ENCODE data around the gene SAA4.
"Not testable (repeated sequence)": the region's sequence is repeated elsewhere in the genome, so short reads cannot be mapped to it uniquely, and the experiment has no call there.

Gene SAA4

DNA sequence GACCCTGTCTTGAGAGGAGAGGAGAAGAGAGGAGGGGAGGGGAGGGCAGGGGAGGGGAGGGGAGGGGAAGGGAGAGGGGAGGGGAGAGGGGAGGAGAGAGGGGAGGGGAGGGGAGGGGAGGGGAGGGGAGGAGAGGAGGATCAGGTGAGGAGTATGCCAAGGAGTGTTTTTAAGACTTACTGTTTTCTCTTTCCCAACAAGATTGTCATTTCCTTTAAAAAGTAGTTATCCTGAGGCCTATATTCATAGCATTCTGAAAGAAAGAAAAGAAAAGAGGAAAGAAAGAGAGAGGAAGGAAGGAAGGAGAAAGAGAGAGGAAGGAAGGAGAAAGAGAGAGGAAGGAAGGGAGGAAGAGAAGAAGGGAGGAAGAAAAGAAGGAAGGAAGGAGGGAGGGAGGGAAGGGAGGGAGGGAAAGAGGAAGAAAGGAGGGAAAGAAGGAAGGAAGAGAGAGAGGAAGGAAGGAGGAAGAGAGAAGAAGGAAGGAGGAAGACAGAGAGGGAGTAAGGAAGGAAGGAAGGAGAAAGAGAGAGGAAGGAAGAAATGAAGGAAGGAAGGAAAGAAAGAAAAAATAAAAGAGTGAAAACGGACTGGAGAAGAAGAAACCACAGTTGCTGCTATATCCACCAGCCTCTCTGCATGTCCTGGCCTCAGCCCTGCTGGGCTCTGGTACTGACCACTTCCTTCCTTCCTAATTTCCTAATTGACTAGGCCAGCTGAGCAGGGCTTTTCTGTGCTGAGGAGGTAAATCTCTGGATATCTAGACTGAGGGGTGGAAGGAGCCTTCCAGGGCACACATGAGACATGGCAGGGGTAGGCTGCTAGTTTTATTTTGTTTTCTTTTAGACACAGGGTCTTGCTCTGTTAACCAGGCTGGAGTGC is 28.3 kb upstream of the SAA4 start:
- Histone ChIP-seq H3K9ac (ENCODE audit: low read depth, low read length) (no peak overlapping the region), H3K4me2 (ENCODE audit: low read length) (no peak overlapping the region), H3K9me3 (replicated peaks; ENCODE audit: low read length) (no peaks in the 10 kb centered on the region), H3K36me3 (ENCODE audit: insufficient read depth, low read length) (no peaks in the 10 kb centered on the region), H3K4me3 (ENCODE audit: low read length) (no peak overlapping the region), H3K4me1 (ENCODE audit: control insufficient read depth, insufficient read depth, low read length) (no peaks in the 10 kb centered on the region), H3K27me3 (ENCODE audit: control insufficient read depth, insufficient read depth, low read length) (peaks cover 25% of the 10 kb centered on the region)

DNA sequence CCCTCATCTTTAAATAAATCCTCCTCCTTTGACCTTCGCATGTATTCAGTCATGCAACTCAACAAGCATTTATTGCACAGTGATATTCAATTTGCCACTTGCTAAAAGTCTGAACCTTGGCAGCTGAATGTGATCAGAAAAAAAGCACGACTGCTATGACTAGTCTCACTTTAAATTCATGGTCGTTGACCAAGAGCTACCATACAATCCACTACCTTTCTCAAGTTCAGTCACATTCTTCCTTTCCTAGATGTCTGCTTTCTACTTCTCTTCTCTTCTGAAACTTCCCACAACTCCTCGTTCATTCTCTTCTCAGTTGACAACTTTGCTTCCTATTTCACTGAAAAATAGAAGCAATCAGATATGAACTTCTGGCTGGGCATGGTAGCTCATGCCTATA is 27.4 kb upstream of the SAA4 start:
- Histone ChIP-seq H3K4me3 (ENCODE audit: low read length) (no peak overlapping the region), H3K9me3 (replicated peaks; ENCODE audit: low read length) (no peaks in the 10 kb centered on the region), H3K27me3 (ENCODE audit: control insufficient read depth, insufficient read depth, low read length) (peaks cover 31% of the 10 kb centered on the region)

DNA sequence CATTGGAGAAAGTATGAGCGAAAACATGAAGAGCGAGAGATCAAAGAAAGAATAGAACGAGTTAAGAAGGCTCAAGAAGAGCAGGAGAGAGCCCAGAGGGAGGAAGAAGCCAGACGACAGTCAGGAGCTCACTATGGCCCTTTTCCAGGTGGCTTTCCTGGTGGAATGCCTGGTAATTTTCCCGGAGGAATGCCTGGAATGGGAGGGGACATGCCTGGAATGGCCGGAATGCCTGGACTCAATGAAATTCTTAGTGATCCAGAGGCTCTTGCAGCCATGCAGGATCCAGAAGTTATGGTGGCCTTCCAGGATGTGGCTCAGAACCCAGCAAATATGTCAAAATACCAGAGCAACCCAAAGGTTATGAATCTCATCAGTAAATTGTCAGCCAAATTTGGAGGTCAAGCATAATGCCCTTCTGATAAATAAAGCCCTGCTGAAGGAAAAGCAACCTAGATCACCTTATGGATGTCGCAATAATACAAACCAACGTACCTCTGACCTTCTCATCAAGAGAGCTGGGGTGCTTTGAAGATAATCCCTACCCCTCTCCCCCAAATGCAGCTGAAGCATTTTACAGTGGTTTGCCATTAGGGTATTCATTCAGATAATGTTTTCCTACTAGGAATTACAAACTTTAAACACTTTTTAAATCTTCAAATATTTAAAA is 26.2 kb upstream of the SAA4 start:
- H3K9me3 ChIP-seq (replicated peaks; ENCODE audit: low read length); H3K4me3 ChIP-seq (ENCODE audit: low read length); H3K36me3 ChIP-seq (ENCODE audit: insufficient read depth, low read length); H3K4me2 ChIP-seq (ENCODE audit: low read length); H3K4me1 ChIP-seq (ENCODE audit: control insufficient read depth, insufficient read depth, low read length); H3K9ac ChIP-seq (ENCODE audit: low read depth, low read length): not testable (repeated sequence)
- H3K27me3 ChIP-seq (ENCODE audit: control insufficient read depth, insufficient read depth, low read length), result peaks cover 36% of the 10 kb centered on the region

More for the DNA sequence above, 27.4 kb upstream of the SAA4 start:
- Histone ChIP-seq H3K36me3 (ENCODE audit: insufficient read depth, low read length) (no peaks in the 10 kb centered on the region), H3K4me1 (ENCODE audit: control insufficient read depth, insufficient read depth, low read length) (no peaks in the 10 kb centered on the region), H3K9ac (ENCODE audit: low read depth, low read length) (no peak overlapping the region), H3K4me2 (ENCODE audit: low read length) (no peak overlapping the region)

DNA sequence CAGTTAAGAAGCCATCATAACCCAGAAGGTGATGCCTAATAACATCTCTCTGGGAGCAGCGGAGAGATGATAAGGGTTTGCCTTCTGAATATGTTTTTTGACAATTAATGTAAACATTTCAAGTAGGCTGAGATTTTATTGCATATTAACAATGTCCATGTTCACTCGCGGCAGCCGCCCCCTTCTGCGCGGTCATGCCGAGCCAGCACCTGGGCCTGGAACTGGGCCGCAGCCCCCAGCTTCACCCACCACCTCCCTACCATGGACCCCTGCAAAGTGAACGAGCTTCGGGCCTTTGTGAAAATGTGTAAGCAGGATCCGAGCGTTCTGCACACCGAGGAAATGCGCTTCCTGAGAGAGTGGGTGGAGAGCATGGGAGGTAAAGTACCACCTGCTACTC is 25.1 kb upstream of the SAA4 start:
- peaks cover 38% of the 10 kb centered on the region for H3K27me3 ChIP-seq (ENCODE audit: control insufficient read depth, insufficient read depth, low read length)
- H3K4me3 ChIP-seq (ENCODE audit: low read length), result no peak overlapping the region
- H3K9me3 ChIP-seq (replicated peaks; ENCODE audit: low read length), result no peaks in the 10 kb centered on the region

DNA sequence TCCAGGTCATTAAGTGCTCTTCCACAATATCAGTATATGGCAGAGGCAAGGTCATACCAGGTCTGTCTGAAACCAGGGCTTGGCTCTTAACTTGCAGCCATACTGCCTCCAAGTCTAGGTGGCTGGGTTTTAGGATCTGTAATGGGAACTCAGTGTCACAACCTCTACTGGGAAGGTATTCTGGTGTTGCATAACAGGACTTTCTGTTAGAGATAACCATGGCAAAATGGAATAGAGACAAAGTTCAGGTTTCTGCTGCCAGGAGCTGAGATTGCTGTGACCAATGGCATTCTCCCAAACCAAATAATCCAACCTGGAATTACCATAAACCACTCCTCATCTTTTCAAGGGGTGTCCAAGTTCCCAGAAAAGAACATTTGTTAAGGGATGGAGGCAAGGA is 22.7 kb upstream of the SAA4 start:
- Histone ChIP-seq H3K9me3 (replicated peaks; ENCODE audit: low read length) (no peaks in the 10 kb centered on the region), H3K4me3 (ENCODE audit: low read length) (no peak overlapping the region), H3K4me2 (ENCODE audit: low read length) (no peak overlapping the region), H3K4me1 (ENCODE audit: control insufficient read depth, insufficient read depth, low read length) (no peaks in the 10 kb centered on the region), H3K27me3 (ENCODE audit: control insufficient read depth, insufficient read depth, low read length) (peaks cover 46% of the 10 kb centered on the region), H3K9ac (ENCODE audit: low read depth, low read length) (no peak overlapping the region), H3K36me3 (ENCODE audit: insufficient read depth, low read length) (no peaks in the 10 kb centered on the region)

More for the DNA sequence above, 25.1 kb upstream of the SAA4 start:
- Histone ChIP-seq H3K36me3 (ENCODE audit: insufficient read depth, low read length) (no peaks in the 10 kb centered on the region), H3K9ac (ENCODE audit: low read depth, low read length) (no peak overlapping the region), H3K4me1 (ENCODE audit: control insufficient read depth, insufficient read depth, low read length) (no peaks in the 10 kb centered on the region), H3K4me2 (ENCODE audit: low read length) (no peak overlapping the region)

DNA sequence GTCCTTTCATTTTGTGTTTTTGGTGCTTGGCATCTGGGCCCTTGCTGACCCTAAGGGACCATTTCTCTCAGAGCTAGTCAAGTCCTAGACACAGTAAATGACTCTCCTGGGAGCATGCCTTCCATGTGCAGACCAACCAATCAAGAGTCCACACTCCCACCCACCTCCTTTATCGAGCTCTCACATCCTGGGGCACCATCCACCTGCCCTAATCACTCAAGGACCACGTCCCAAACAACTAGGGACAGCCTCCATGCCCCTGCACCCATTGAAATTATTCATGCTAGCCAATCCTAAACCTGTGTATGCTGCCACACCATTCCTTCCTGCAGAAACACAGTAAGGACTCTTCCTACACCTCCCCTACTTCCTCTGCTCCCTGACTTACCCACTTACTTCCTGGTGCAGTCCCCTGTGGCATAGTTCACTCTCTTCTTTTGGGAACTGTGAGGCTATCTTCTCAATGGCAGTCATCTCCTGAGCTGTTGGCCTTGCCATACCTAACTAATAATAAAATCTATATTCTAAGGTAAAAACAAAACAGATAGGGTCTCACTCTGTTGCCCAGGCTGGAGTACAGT is 18.3 kb upstream of the SAA4 start:
- Histone ChIP-seq H3K27me3 (ENCODE audit: control insufficient read depth, insufficient read depth, low read length) (peaks cover 37% of the 10 kb centered on the region), H3K9me3 (replicated peaks; ENCODE audit: low read length) (no peaks in the 10 kb centered on the region), H3K4me3 (ENCODE audit: low read length) (no peak overlapping the region), H3K4me2 (ENCODE audit: low read length) (no peak overlapping the region), H3K4me1 (ENCODE audit: control insufficient read depth, insufficient read depth, low read length) (no peaks in the 10 kb centered on the region), H3K9ac (ENCODE audit: low read depth, low read length) (no peak overlapping the region), H3K36me3 (ENCODE audit: insufficient read depth, low read length) (no peaks in the 10 kb centered on the region)

DNA sequence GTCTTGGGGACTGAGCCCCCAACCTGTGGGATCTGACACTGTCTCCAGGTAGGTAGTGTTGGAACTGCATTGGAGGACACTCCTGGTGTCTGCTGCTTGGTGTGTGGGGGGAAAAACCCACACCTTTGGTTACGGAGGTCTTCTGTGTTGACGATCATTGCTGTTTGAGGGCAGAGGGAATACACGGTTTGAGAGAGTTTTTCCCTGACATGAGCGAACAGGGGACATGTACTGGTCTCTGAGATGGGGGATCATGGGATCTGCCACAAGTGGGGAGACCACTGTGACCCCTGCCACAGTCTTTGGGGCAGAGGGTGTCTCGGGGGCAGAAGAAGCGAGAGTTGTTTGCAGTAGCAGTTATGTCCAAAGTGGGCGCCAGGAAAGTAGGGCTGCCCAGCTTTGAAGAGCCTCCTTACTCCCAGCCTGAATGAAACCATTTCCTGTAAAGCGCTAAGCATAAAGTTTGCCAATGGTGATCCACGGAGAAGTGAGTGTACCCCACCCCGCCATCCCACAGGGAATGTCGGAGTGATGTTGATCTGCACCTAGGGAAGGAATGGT is 17.3 kb upstream of the SAA4 start:
- H3K4me1 ChIP-seq (ENCODE audit: control insufficient read depth, insufficient read depth, low read length), result no peaks in the 10 kb centered on the region
- H3K27me3 ChIP-seq (ENCODE audit: control insufficient read depth, insufficient read depth, low read length), result peaks cover 39% of the 10 kb centered on the region
- H3K4me3 ChIP-seq (ENCODE audit: low read length), result no peak overlapping the region
- no peak overlapping the region for H3K4me2 ChIP-seq (ENCODE audit: low read length)
- H3K36me3 ChIP-seq (ENCODE audit: insufficient read depth, low read length), result no peaks in the 10 kb centered on the region
- no peak overlapping the region for H3K9ac ChIP-seq (ENCODE audit: low read depth, low read length)
- H3K9me3 ChIP-seq (replicated peaks; ENCODE audit: low read length), result no peaks in the 10 kb centered on the region

DNA sequence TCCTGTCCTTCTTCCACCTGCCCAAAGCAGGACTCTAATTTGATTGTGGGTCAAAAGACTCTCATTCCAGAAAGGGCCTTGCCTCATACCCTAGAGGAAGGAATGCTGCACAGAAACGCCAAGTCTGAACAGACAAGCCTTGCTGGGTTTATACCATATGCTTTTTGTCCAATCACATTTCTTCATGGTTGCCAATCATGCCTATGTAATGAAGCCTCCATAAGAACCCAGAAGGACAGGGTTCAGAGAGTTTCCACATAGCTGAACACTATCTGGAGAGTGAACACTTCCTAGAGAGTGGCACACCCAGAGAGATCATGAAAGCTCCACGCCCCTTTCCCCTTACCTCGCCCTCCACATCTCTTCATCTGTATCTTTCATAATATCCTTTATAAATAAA is 16.6 kb upstream of the SAA4 start:
- Histone ChIP-seq H3K4me2 (ENCODE audit: low read length) (no peak overlapping the region), H3K9ac (ENCODE audit: low read depth, low read length) (no peak overlapping the region), H3K27me3 (ENCODE audit: control insufficient read depth, insufficient read depth, low read length) (peaks cover 42% of the 10 kb centered on the region), H3K36me3 (ENCODE audit: insufficient read depth, low read length) (no peaks in the 10 kb centered on the region), H3K4me1 (ENCODE audit: control insufficient read depth, insufficient read depth, low read length) (no peaks in the 10 kb centered on the region), H3K4me3 (ENCODE audit: low read length) (no peak overlapping the region), H3K9me3 (replicated peaks; ENCODE audit: low read length) (no peaks in the 10 kb centered on the region)

DNA sequence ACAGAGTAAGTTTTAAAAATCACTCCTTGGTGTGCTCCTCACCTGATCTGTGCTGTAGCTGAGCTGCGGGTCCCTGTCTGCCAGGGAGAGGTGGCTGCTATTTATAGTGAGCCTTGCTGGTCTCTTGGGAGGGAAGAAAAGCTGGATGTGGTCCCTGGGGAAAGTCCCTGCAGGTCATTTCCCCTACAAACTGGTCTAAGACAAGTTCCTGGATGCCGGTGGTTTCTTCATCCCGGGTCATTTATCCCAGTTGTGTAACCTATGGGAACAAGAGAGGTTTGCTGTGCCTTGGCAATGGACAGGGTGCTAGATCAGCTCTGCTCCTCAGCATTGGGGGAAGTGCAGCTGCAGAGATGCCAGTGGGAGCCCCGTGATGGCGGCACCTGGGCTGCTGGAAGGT is 12.0 kb upstream of the SAA4 start, which contains the start of gene SAA2:
SAA2 (minus strand) TSS at position 108 of the 400 bp plus-strand sequence. CDS start 657 bp downstream, outside the sequence.
- H3K9ac ChIP-seq (ENCODE audit: low read depth, low read length), result no peak within 1 kb of the TSS
- no peak within 1 kb of the TSS for H3K4me3 ChIP-seq (ENCODE audit: low read length)
- no peak within 1 kb of the TSS for H3K4me2 ChIP-seq (ENCODE audit: low read length)
- H3K4me1 ChIP-seq (ENCODE audit: control insufficient read depth, insufficient read depth, low read length), result no peaks in the 10 kb centered on the region
- no peaks in the 10 kb centered on the region for H3K9me3 ChIP-seq (replicated peaks; ENCODE audit: low read length)
- no peaks in the 10 kb centered on the region for H3K36me3 ChIP-seq (ENCODE audit: insufficient read depth, low read length)
- peaks cover 27% of the 10 kb centered on the region for H3K27me3 ChIP-seq (ENCODE audit: control insufficient read depth, insufficient read depth, low read length)

DNA sequence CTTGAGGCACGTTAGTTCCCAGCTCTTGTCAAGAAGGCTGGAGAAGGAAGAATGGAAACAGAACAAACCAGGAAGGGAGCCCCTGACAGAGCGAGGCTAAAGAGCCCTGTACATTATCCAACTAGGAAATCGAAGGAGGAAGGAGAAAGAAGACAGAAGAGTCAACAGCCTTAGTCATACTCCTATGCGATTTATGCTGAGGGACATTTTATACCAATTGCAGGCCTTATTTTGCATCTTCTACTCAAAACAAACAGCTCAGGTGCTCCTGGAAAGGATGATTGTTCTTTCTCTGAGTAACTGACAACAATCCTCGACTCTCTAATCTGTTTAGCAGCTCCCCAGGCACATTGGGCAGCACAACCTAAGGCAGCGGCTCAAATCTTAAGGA is 10.6 kb upstream of the SAA4 start:
- H3K9ac ChIP-seq (ENCODE audit: low read depth, low read length); H3K4me3 ChIP-seq (ENCODE audit: low read length); H3K9me3 ChIP-seq (replicated peaks; ENCODE audit: low read length); H3K4me1 ChIP-seq (ENCODE audit: control insufficient read depth, insufficient read depth, low read length); H3K36me3 ChIP-seq (ENCODE audit: insufficient read depth, low read length); H3K4me2 ChIP-seq (ENCODE audit: low read length): not testable (repeated sequence)
- H3K27me3 ChIP-seq (ENCODE audit: control insufficient read depth, insufficient read depth, low read length), result peaks cover 24% of the 10 kb centered on the region

DNA sequence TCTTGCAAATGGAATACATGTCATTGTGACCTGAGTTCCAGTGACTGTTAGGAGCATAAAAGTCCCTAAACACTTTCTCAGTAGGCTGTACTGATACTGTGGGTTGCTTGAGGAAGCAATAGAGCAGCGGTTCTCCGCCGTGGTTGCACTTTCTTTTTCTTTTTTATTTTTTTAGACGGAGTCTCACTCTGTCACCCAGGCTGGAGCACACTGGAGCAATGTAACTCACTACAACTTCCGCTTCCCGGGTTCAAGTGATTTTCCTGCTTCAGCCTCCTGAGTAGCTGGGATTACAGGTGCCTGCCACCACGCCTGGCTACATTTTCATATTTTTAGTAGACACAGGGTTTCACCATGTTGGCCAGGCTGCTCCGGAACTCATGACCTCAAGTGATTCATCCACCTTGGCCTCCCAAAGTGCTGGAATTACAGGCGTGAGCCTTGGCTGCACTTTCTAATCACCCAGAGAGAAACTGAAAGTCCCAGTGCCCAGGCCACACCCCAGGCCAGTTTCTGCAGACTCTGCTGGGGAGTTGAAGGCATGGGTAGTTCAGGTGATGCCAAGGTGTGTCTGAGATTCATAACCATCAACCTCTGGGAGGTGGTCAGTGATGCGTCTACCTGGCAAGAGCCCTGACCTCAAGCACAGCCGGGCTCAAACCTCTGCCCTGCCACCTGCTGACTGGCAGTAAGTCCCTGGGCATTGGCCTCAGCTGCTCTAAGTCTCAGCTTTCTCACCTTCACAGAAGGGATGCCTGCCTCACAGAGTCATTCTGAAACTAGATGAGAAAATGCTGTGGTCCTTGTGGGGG is 10.0 kb upstream of the SAA4 start:
- not testable (repeated sequence) for H3K4me2 ChIP-seq (ENCODE audit: low read length); H3K4me3 ChIP-seq (ENCODE audit: low read length); H3K4me1 ChIP-seq (ENCODE audit: control insufficient read depth, insufficient read depth, low read length); H3K9me3 ChIP-seq (replicated peaks; ENCODE audit: low read length); H3K36me3 ChIP-seq (ENCODE audit: insufficient read depth, low read length); H3K9ac ChIP-seq (ENCODE audit: low read depth, low read length)
- H3K27me3 ChIP-seq (ENCODE audit: control insufficient read depth, insufficient read depth, low read length), result peaks cover 26% of the 10 kb centered on the region
